GM18526 (cell line): ENCODE results near the gene GRIK1.

Experiments
- POLR2A ChIP-seq: IDR thresholded peaks from 3 replicates; pipeline ENCODE4 v1.6.1; 2011; ENCODE audit not compliant: insufficient read length; ENCODE audit errors: extremely low read depth

Gene GRIK1

GRCh38 chr21:29583424-29583924 lies 356.3 kb downstream of the GRIK1 start:
- TF ChIP-seq POLR2A, result no peak

GRCh38 chr21:29582855-29583254 lies 356.9 kb downstream of the GRIK1 start:
- TF ChIP-seq POLR2A, result no peak

- TF ChIP-seq POLR2A, result no peak
Observed at GRCh38 chr21:29581393-29581792, 358.4 kb downstream of the GRIK1 start.

- TF ChIP-seq POLR2A, result no peak
Observed at GRCh38 chr21:29580732-29581285, 359.0 kb downstream of the GRIK1 start.

- TF ChIP-seq POLR2A, result no peak
Observed at GRCh38 chr21:29578306-29578705, 361.5 kb downstream of the GRIK1 start.

- no peak for TF ChIP-seq POLR2A
Observed at GRCh38 chr21:29571949-29572348, 367.8 kb downstream of the GRIK1 start.

GRCh38 chr21:29568020-29568697 lies 371.6 kb downstream of the GRIK1 start:
- TF ChIP-seq POLR2A, result no peak

GRCh38 chr21:29557931-29558725 lies 381.7 kb downstream of the GRIK1 start:
- no peak for TF ChIP-seq POLR2A

GRCh38 chr21:29557200-29557599 lies 382.6 kb downstream of the GRIK1 start:
- TF ChIP-seq POLR2A, result no peak

GRCh38 chr21:29555601-29556000 lies 384.2 kb downstream of the GRIK1 start:
- no peak for TF ChIP-seq POLR2A

GRCh38 chr21:29550205-29550604 lies 389.6 kb downstream of the GRIK1 start:
- no peak for TF ChIP-seq POLR2A

- TF ChIP-seq POLR2A, result no peak
Observed at GRCh38 chr21:29549614-29550013, 390.2 kb downstream of the GRIK1 start.

GRCh38 chr21:29547998-29548397 lies 391.8 kb downstream of the GRIK1 start:
- no peak for TF ChIP-seq POLR2A

GRCh38 chr21:29546071-29546470 lies 393.7 kb downstream of the GRIK1 start:
- no peak for TF ChIP-seq POLR2A

GRCh38 chr21:29540289-29540688 lies 399.5 kb downstream of the GRIK1 start:
- TF ChIP-seq POLR2A, result no peak

GRCh38 chr21:29538115-29538514 lies 401.7 kb downstream of the GRIK1 start:
- TF ChIP-seq POLR2A, result no peak
